Central memory CD4-positive, alpha-beta T cell (primary cell): Measurements from ENCODE around the gene TMCC2.
"Not testable (repeated sequence)": the region's sequence is repeated elsewhere in the genome, so short reads cannot be mapped to it uniquely, and the experiment has no call there.

Experiments used
- DNase-seq: peaks from one replicate; pipeline ENCODE4 v3.0.0; 2022

TMCC2 gene

DNA sequence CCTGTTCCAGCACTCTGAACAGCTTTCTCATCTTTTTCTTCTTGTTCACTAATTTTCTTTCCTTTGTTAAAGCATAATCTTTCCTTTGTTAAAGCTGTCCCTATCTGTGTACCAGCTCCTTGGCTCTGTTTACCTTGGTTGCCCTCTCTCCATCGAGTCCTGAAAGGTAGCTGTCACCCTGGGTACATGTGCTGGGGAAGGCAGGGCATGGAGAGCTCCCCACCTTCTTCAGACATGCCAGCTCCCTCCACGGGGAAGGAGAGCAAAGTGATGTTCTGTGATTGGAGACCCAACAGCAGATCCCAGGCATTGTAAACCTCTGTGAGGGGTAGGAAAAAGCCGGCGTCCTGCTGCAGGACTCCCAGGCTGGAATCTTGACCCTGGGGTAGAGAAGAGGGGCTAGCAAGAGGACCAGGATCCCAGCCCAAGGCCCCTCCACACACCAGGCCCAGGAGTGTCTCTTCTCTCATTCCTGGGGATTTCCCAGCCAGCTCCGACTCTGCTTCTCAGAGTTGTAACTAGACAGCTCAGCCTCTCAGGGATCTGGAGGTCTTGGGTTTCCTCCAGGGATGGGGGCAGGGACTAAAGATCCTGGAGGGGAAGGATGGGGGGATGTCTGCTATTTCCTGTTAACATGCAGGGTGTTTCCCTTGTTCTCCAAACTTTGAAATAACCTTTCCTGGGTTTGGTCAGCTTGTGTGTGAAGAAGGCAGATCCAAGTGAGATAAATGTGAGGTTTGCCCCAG, 34.4 kb downstream of the TMCC2 start:
- no peak for DNase-seq

- no peak for DNase-seq
Measured at GRCh38 chr1:205262731-205263171, 35.0 kb downstream of the TMCC2 start.

DNA sequence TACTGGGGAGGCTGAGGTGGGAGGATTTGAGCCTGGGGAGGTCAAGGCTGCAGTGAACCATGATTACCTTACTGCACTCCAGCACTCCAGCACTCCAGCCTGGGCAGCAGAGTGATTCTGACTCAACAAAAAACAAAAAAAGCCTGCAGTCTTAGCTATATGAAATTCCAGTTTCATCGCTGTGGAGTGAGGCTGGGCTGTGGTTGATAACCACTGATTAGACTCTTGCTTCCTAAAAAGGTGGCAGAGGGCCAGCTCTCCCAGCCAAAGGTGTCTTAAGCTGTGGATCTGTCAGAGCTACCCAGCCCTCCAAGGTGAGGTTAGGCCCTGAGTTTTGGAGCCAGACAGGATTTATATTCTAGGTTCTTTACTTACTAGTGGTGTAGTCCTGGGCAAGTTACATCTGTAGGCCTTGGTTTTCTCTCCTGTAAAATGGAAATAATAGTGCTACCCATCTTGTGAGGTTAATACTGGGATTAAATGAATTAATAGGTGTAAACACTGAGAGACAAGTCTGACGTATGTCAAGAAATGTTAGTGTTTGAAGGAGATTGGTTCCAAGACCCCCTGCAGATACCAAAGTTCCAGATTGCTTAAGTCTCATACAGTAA, 35.9 kb downstream of the TMCC2 start:
- DNase-seq, result no peak

DNA sequence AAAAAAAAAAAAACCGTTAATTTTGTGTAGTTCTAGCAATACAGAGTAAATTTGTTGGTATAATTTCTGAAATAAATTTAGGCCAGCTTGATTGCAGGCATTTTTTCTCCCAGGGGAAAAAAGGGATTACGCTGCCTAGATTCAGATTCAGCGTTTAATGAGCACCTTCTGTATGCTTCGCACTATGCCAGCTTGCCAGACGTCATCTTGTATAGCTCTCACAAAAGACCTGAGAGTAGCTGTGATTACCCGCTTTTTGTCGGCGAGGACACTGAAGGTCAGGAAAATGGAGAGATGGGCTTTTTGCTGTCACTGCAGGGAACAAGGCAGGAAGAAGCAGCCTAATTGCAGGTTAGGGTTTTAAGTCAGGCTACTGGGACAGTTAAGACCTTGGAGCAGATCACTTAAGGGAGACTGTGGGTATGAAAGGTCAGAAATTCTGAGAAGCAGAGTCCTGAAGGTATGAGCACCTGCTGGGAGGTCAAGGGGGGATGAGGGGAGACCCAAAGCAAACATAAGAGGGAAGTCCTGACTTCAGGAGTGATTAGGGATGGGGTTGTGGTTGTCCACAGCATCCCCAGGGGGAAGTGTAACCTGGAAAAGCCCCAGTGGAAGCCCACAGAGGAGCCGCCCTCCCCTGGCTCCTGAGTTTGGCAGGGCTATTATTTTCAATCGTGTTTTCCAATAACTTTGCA, 39.0 kb downstream of the TMCC2 start:
- DNase-seq, result no peak

DNA sequence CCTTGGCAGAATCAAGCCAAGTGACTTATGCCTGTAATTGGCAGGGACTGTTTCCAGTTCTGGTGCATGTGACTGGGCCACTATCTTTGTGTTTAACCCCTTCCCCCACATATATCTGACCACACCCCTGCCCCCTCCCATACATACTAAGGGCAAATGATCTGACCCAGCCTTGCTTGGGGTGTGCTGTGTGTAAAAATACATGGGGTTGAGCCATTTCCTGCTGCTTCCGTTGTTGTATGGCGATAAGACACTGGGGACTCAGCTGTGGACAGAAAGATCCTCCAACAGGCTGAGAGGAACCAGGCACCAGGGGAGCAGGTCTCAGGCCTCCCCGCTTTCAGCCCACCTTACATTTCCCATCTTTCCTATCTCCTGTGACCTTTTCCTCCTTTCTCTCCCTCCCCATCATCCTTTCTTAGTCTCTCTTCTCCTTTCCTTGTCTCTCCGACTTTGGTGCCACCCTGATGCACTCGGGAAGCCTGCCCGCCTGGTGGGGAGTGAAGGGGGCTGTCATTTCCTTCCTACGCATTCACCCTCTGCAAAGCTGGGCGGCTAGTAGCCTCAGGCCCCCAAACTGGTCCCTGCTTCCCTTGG, 39.7 kb downstream of the TMCC2 start:
- no peak for DNase-seq

- no peak for DNase-seq
Measured at GRCh38 chr1:205268846-205269680, 41.3 kb downstream of the TMCC2 start.

DNA sequence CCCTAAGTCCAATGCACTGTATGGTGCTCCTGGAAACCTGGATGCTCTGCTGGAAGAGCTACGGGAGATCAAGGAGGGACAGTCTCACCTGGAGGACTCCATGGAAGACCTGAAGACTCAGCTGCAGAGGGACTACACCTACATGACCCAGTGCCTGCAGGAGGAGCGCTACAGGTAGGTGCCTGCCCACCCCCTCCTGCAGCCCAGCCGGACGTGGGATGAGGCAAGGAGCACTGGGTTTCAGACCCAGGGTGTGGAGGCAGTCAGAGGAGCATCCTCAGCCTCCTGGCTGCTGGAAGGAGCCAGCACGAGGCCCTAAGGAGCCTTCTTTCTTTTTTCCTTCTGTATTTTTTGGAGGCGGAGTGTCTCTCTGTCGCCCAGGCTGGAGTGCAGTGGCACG, 42.0 kb downstream of the TMCC2 start:
- DNase-seq, result no peak

- no peak for DNase-seq
Measured at GRCh38 chr1:205270271-205270670, 42.5 kb downstream of the TMCC2 start.

DNA sequence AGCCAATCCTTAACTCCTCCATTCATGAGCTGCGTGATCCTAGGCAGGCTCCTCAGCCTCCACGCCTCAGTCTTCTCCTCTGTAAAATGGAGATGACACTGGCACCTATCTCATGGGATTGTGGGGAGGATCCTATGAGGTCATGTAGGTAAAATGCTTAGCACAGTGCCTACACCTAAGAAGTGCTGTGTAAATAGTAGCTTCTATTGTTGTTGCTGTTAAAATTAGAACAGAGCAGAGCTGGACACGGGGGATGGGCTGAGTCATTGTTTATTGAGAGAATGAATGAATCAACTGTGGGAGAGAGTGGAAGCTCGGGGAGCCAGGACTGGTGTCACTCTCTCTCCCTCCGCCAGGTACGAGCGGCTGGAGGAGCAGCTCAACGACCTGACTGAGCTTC, 43.0 kb downstream of the TMCC2 start:
- DNase-seq, result no peak

GRCh38 chr1:205271277-205271676, 43.5 kb downstream of the TMCC2 start:
- no peak for DNase-seq

DNA sequence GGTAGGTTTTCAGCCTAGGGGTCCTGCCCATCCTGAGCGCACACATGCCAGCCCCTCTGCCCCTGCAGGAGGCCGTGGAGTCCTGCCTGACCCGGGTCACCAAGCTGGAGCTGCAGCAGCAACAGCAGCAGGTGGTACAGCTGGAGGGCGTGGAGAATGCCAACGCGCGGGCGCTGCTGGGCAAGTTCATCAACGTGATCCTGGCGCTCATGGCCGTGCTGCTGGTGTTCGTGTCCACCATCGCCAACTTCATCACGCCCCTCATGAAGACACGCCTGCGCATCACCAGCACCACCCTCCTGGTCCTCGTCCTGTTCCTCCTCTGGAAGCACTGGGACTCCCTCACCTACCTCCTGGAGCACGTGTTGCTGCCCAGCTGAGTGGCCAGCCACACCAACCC, 44.0 kb downstream of the TMCC2 start:
- DNase-seq, result no peak

- DNase-seq, result no peak
Measured at GRCh38 chr1:205272536-205272935, 44.8 kb downstream of the TMCC2 start.

- peak; percentile 79 for DNase-seq
Measured at GRCh38 chr1:205273551-205273982, 45.8 kb downstream of the TMCC2 start.

GRCh38 chr1:205274041-205274691, 46.4 kb downstream of the TMCC2 start:
- DNase-seq, result no peak

GRCh38 chr1:205275133-205275532, 47.4 kb downstream of the TMCC2 start:
- peak; percentile 44 for DNase-seq

DNA sequence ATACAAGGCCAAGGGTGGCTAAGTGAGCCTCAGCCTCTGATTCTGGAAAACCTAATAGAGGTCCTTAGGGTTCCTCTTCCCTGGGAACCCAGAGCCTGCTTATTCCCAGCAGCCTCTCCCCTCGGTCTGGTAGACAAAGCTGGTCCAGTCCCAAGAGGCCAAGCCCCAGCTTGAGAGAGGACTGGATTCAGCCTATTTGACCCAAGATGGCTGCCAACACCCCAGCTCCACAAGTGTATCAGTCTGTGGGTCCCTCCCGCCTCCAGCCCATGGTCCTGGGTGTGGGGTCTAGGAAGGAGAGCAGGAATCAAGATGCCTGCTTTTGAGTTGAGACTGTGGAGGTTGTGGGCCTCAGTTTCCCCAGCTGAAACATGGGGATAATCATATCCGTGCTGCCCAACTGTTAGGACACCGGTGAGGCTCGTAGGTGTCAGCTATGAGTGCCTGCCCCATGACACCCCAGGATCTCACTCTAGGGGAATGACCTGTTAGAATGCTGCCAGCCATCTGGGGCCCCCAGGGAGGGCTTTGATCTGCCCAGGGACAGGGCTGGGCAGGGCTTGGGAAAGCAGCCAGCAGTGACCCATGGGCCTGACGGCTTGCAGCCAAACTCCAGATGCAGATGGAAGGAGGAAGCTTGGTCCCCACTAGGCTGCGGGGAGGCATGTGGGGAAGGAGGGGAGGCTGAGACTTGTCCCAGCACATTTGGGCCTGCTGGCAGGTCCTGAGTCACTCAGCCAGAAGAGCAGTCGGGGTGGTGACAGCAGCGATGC, 48.4 kb downstream of the TMCC2 start:
- DNase-seq, result no peak

DNA sequence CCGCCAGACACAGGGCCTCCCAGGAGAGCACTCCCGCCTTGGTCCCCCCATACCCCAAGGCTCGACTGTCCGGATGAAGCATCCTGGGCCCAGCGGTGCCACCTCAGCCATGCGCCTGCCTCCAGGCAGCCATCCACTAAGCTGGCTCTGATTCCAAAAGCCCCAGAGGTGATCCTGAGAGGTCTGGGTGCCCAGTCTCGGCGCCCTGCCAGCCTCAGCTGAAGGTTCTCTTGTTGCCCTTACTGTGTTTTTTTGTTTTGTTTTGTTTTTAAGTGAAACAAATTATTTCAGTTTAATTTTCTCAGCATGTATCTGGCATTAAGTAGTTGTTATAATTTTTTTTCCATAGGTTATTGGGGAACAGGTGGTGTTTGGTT, 48.9 kb downstream of the TMCC2 start:
- no peak for DNase-seq

GRCh38 chr1:205279986-205280385, 52.2 kb downstream of the TMCC2 start:
- DNase-seq, result no peak

- not testable (repeated sequence) for DNase-seq
Measured at GRCh38 chr1:205280666-205281395, 53.1 kb downstream of the TMCC2 start.
